ENCODE results near the gene MYO5A. TPM values are rescaled to one million over a fixed set of nuclear protein-coding genes. Genes with fewer than 3 reads are reported as not detected.

The MYO5A gene
- total RNA-seq, 1 experiment from 2014 or later = 17.6 TPM

DNA sequence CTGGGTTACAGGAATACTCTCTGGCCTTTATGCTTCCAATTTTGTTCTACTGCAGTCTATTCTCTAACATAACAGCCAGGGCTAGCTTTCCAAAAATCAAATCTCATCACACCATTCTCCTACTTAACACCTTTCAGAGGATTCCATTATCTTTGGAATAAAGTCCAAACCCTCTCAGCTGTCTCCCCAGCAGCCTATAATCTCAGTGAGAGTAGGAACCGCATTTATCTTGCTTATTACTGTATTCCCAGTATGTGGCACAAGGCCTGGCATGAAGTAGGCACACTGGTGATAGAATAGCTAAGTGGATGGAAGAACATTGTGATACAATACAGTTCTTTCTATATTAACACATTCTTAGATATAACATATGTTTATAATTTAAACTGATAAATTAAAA lies 184.1 kb downstream of the MYO5A start:
- no peak overlapping the region for H3K4me2 ChIP-seq (ENCODE audit: low read length)
- POLR2A ChIA-PET = no interaction called here
- no peak overlapping the region for H3K9ac ChIP-seq (ENCODE audit: low read length)
- H3K4me1 ChIP-seq (ENCODE audit: control insufficient read depth in 1 of 2, insufficient read depth in 2 of 2, low read length in 2 of 2) = no peaks in the 10 kb centered on the region
- no peak overlapping the region for H2AFZ ChIP-seq (ENCODE audit: low read depth, low read length, poor library complexity, severe bottlenecking)
- DNase-seq (ENCODE audit: low read depth, low spot score) (no peak), ATAC-seq (no peak)
- no peaks in the 10 kb centered on the region for H3K9me3 ChIP-seq (ENCODE audit: control insufficient read depth in 1 of 2, insufficient read depth in 1 of 2, low read depth in 1 of 2, low read length in 2 of 2)
- TF ChIP-seq ZNF274 (IDR thresholded peaks at IDR 0.05; ENCODE audit: low read depth, low read length) = no peak
- TF ChIP-seq, protein P1, sequence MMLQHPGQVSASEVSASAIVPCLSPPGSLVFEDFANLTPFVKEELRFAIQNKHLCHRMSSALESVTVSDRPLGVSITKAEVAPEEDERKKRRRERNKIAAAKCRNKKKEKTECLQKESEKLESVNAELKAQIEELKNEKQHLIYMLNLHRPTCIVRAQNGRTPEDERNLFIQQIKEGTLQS (IDR thresholded peaks at IDR 0.05) = no peak
- no peak for TF ChIP-seq POLR2A (IDR thresholded peaks at IDR 0.05; ENCODE audit: borderline replicate concordance, extremely low read depth, insufficient read depth, insufficient read length)
- no peak for TF ChIP-seq ZFX (IDR thresholded peaks at IDR 0.05)
- no peak for TF ChIP-seq EZH2 (IDR thresholded peaks at IDR 0.05)
- no peak for TF ChIP-seq SP1 (IDR thresholded peaks at IDR 0.05; ENCODE audit: low read depth)
- no peak for TF ChIP-seq RAD21 (IDR thresholded peaks at IDR 0.05; ENCODE audit: low read depth)
- no peak for TF ChIP-seq FOSL1 (IDR thresholded peaks at IDR 0.05; ENCODE audit: low read depth)
- no peak for TF ChIP-seq EGR1 (IDR thresholded peaks at IDR 0.05; ENCODE audit: low read depth)
- no peak overlapping the region for H3K4me3 ChIP-seq (replicated peaks in 1 of 2; ENCODE audit: low read depth in 1 of 2, low read length in 2 of 2)
- no peaks in the 10 kb centered on the region for H4K20me1 ChIP-seq (ENCODE audit: insufficient read depth)
- no peaks in the 10 kb centered on the region for H3K36me3 ChIP-seq (ENCODE audit: control insufficient read depth in 1 of 2, insufficient read depth in 2 of 2, low read length in 2 of 2)
- CTCF ChIA-PET = no interaction called here
- no peaks in the 10 kb centered on the region for H3K9me2 ChIP-seq (ENCODE audit: insufficient read depth)
- intact Hi-C loops (cut with micrococcal nuclease) = no loop called here
- H3K27ac ChIP-seq (ENCODE audit: low read depth, low read length) = no peak overlapping the region
- H3K27me3 ChIP-seq (ENCODE audit: insufficient read depth, low read length) = no peaks in the 10 kb centered on the region
- RAD21 ChIA-PET (ENCODE audit: low non-redundant PET in 1 of 2, low total read pairs in 2 of 2, uncharacterized antibody in 2 of 2, unreplicated experiment in 2 of 2) = no interaction called here
- BruUV-seq (replicated peaks) = no TSS peak
- H3K79me2 ChIP-seq (ENCODE audit: insufficient read depth, low read length) = no peaks in the 10 kb centered on the region

DNA sequence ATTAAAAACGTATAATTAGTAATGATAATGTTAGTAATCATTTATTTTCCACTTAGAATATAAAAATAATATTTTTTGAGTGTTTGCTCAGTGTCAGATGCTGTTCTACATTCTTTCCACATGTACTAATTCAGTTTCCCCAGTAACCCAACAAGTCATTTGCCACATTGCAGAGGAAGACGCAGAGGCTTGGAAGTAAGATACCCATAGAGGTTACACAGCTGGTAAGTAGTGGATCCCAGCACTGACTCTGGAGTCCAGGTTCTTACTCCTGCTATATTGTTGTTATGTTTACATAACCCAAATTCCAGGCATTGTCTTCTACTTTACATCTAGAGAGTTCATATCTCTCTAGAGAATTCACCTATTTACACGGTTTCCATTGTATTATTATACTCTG lies 184.8 kb downstream of the MYO5A start:
- no peak overlapping the region for H2AFZ ChIP-seq (ENCODE audit: low read depth, low read length, poor library complexity, severe bottlenecking)
- H3K79me2 ChIP-seq (ENCODE audit: insufficient read depth, low read length) = no peaks in the 10 kb centered on the region
- no peaks in the 10 kb centered on the region for H3K36me3 ChIP-seq (ENCODE audit: control insufficient read depth in 1 of 2, insufficient read depth in 2 of 2, low read length in 2 of 2)
- H3K4me3 ChIP-seq (replicated peaks in 1 of 2; ENCODE audit: low read depth in 1 of 2, low read length in 2 of 2) = no peak overlapping the region
- no peaks in the 10 kb centered on the region for H3K9me2 ChIP-seq (ENCODE audit: insufficient read depth)
- H3K27ac ChIP-seq (ENCODE audit: low read depth, low read length) = no peak overlapping the region
- ChIA-PET CTCF (interaction anchor here (1.5 kb wide), 1 partner anchor 12 kb away, joined by 5 read pairs; no protein-coding TSS in a partner anchor), POLR2A (no interaction called here), RAD21 (ENCODE audit: low non-redundant PET in 1 of 2, low total read pairs in 2 of 2, uncharacterized antibody in 2 of 2, unreplicated experiment in 2 of 2) (no interaction called here)
- ATAC-seq = no peak
- no peak for DNase-seq (ENCODE audit: low read depth, low spot score)
- H3K9me3 ChIP-seq (ENCODE audit: control insufficient read depth in 1 of 2, insufficient read depth in 1 of 2, low read depth in 1 of 2, low read length in 2 of 2) = no peaks in the 10 kb centered on the region
- TF ChIP-seq, protein P2, sequence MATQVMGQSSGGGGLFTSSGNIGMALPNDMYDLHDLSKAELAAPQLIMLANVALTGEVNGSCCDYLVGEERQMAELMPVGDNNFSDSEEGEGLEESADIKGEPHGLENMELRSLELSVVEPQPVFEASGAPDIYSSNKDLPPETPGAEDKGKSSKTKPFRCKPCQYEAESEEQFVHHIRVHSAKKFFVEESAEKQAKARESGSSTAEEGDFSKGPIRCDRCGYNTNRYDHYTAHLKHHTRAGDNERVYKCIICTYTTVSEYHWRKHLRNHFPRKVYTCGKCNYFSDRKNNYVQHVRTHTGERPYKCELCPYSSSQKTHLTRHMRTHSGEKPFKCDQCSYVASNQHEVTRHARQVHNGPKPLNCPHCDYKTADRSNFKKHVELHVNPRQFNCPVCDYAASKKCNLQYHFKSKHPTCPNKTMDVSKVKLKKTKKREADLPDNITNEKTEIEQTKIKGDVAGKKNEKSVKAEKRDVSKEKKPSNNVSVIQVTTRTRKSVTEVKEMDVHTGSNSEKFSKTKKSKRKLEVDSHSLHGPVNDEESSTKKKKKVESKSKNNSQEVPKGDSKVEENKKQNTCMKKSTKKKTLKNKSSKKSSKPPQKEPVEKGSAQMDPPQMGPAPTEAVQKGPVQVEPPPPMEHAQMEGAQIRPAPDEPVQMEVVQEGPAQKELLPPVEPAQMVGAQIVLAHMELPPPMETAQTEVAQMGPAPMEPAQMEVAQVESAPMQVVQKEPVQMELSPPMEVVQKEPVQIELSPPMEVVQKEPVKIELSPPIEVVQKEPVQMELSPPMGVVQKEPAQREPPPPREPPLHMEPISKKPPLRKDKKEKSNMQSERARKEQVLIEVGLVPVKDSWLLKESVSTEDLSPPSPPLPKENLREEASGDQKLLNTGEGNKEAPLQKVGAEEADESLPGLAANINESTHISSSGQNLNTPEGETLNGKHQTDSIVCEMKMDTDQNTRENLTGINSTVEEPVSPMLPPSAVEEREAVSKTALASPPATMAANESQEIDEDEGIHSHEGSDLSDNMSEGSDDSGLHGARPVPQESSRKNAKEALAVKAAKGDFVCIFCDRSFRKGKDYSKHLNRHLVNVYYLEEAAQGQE (IDR thresholded peaks at IDR 0.05; ENCODE audit: low read depth) = no peak
- TF ChIP-seq ZFX (IDR thresholded peaks at IDR 0.05) (no peak), SP1 (IDR thresholded peaks at IDR 0.05; ENCODE audit: low read depth) (no peak), EZH2phosphoT487 (IDR thresholded peaks at IDR 0.05; ENCODE audit: borderline replicate concordance) (no peak), POLR2AphosphoS5 (IDR thresholded peaks at IDR 0.05; ENCODE audit: low read depth, low read length) (no peak), EGR1 (IDR thresholded peaks at IDR 0.05; ENCODE audit: low read depth) (no peak), ELF1 (IDR thresholded peaks at IDR 0.05; ENCODE audit: borderline replicate concordance, low read depth) (no peak), POLR2A (IDR thresholded peaks at IDR 0.05; ENCODE audit: borderline replicate concordance, extremely low read depth, insufficient read depth, insufficient read length) (no peak)
- TF ChIP-seq, protein P1 (IDR thresholded peaks at IDR 0.05) = no peak
- no peaks in the 10 kb centered on the region for H4K20me1 ChIP-seq (ENCODE audit: insufficient read depth)
- no peaks in the 10 kb centered on the region for H3K4me1 ChIP-seq (ENCODE audit: control insufficient read depth in 1 of 2, insufficient read depth in 2 of 2, low read length in 2 of 2)
- H3K4me2 ChIP-seq (ENCODE audit: low read length) = no peak overlapping the region
- no TSS peak for BruUV-seq (replicated peaks)
- no peaks in the 10 kb centered on the region for H3K27me3 ChIP-seq (ENCODE audit: insufficient read depth, low read length)
- H3K9ac ChIP-seq (ENCODE audit: low read length) = no peak overlapping the region
- intact Hi-C loops (cut with micrococcal nuclease) = no loop called here

Data from HCT116 (cell line).